HG03442 (cell line): ENCODE measurements around the gene ZNF780B.

Experiments
- ATAC-seq: cut with Tn5 transposase; IDR thresholded peaks from one replicate; pipeline ENCODE4 v1.9.1; 2021; ENCODE audit warnings: mild to moderate bottlenecking, moderate library complexity; ENCODE audit not compliant: unreplicated experiment

The ZNF780B gene

GRCh38 chr19:40055832-40056504 is at the start of gene ZNF780B:
ZNF780B (minus strand) TSS chr19:40056231; CDS start chr19:40050332, 5,899 bp downstream.
- ATAC-seq, result peak; percentile 77

GRCh38 chr19:40104754-40105153 is 48.7 kb upstream of the ZNF780B start:
- no peak for ATAC-seq

- no peak for ATAC-seq
Observed at GRCh38 chr19:40103600-40103999, 47.6 kb upstream of the ZNF780B start.

- no peak for ATAC-seq
Observed at GRCh38 chr19:40101813-40102212, 45.8 kb upstream of the ZNF780B start.

- ATAC-seq, result no peak
Observed at GRCh38 chr19:40093416-40093815, 37.4 kb upstream of the ZNF780B start.

GRCh38 chr19:40091205-40092129 is 35.4 kb upstream of the ZNF780B start:
- no peak for ATAC-seq

GRCh38 chr19:40090241-40091204 is 34.5 kb upstream of the ZNF780B start, which contains the start of gene ZNF780A:
ZNF780A (minus strand) TSS chr19:40090943; CDS start chr19:40084753, 6,190 bp downstream.
- ATAC-seq, result peak; percentile 72

GRCh38 chr19:40089462-40089861 is 33.4 kb upstream of the ZNF780B start:
- ATAC-seq, result no peak

GRCh38 chr19:40088299-40089047 is 32.4 kb upstream of the ZNF780B start:
- no peak for ATAC-seq

- no peak for ATAC-seq
Observed at GRCh38 chr19:40084948-40085347, 28.9 kb upstream of the ZNF780B start.

- ATAC-seq, result no peak
Observed at GRCh38 chr19:40081411-40081810, 25.4 kb upstream of the ZNF780B start.

- ATAC-seq, result no peak
Observed at GRCh38 chr19:40080289-40080688, 24.3 kb upstream of the ZNF780B start.

- ATAC-seq, result no peak
Observed at GRCh38 chr19:40078377-40078776, 22.3 kb upstream of the ZNF780B start.

GRCh38 chr19:40070058-40070457 is 14.0 kb upstream of the ZNF780B start:
- ATAC-seq, result no peak

GRCh38 chr19:40059624-40060023 is 3.6 kb upstream of the ZNF780B start:
- ATAC-seq, result no peak

- ATAC-seq, result no peak
Observed at GRCh38 chr19:40057166-40057565, 1.1 kb upstream of the ZNF780B start.

- no peak for ATAC-seq
Observed at GRCh38 chr19:40056505-40056904, 474 bp upstream of the ZNF780B start.

GRCh38 chr19:40055049-40055448 is 982 bp downstream of the ZNF780B start:
- no peak for ATAC-seq

GRCh38 chr19:40054632-40055031 is 1.4 kb downstream of the ZNF780B start:
- ATAC-seq, result no peak

- no peak for ATAC-seq
Observed at GRCh38 chr19:40053491-40053890, 2.5 kb downstream of the ZNF780B start.
